ENCODE measurements around the gene SH3PXD2A. TPM values are rescaled to one million over a fixed set of nuclear protein-coding genes. Genes with fewer than 3 reads are reported as not detected.

Gene SH3PXD2A
- total and polyA plus RNA-seq, 9 of the 15 experiments (the other 6 are each of a cell fraction or from before 2014, with no cell fraction given): 0.41 to 9.3 (median 2.5) TPM

DNA sequence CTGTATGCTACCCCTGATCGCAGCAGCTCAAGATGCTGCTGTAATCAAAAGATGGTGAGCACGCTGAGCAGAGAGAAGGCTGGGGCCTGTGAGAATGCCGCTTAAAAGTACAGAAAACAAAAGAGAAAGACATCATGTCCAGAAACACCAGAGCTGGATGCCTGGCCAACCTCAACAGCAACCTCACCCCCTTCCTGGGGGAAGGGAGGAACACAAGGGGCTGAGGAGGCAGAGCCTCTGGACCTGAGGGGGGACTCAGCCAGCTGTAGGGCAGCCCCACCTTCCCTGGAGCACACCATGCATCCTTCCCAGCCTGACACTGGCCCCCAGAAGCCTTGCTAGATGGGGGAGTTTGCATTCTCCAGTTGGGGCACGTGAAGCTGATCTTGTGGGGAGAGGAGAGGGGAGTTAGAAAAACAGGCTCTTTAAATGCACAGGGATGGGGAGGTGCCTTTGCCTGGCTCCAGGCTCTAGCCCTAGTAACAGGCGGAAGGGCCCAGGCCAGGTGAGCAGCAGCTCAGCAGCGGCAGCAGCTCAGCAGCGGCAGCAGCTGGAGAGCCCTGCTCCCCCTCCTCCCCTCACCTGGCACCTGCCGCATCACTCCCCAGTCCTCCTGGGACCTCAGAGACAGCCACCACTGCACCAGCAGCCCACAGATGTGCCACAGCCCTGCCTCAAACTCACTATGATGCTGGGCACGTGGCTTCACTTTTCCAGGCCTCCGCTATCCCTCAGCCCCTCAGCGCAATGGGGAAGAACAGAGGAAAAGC is 205.5 kb downstream of the SH3PXD2A start:
- no peak overlapping the region for H3K9ac ChIP-seq (ENCODE audit: insufficient read depth in 1 of 2, low read depth in 2 of 2, low read length in 2 of 2)
- ChIA-PET POLR2A (no interaction called here), CTCF (ENCODE audit: low intra/inter-chr PET ratio) (no interaction called here)
- no peak overlapping the region for H2AFZ ChIP-seq (ENCODE audit: low read depth, low read length)
- no peaks in the 10 kb centered on the region; the same call in 2 of the 3 replicates for H3K79me2 ChIP-seq (ENCODE audit: control insufficient read depth, insufficient read depth, low read length)
- in situ Hi-C loops (cut with MboI) (no loop called here), intact Hi-C loops (cut with micrococcal nuclease) (no loop called here)
- TF ChIP-seq SIRT6 (IDR thresholded peaks at IDR 0.05; ENCODE audit: low read depth, low read length) (no peak), CAMTA2 (CRISPR knock-in tag; conservative IDR thresholded peaks at IDR 0.05) (no peak), POLR3G (IDR thresholded peaks at IDR 0.05; ENCODE audit: extremely low read depth, insufficient read length, insufficient replicate concordance) (no peak), FOXJ2 (tag; IDR thresholded peaks at IDR 0.05) (no peak), KAT2B (IDR thresholded peaks at IDR 0.05; ENCODE audit: low read depth, low read length) (no peak)
- TF ChIP-seq, protein P1, sequence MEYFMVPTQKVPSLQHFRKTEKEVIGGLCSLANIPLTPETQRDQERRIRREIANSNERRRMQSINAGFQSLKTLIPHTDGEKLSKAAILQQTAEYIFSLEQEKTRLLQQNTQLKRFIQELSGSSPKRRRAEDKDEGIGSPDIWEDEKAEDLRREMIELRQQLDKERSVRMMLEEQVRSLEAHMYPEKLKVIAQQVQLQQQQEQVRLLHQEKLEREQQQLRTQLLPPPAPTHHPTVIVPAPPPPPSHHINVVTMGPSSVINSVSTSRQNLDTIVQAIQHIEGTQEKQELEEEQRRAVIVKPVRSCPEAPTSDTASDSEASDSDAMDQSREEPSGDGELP (CRISPR knock-in tag; IDR thresholded peaks at IDR 0.05; ENCODE audit: borderline replicate concordance): no peak
- DNase-seq (ENCODE audit: extremely low read depth in 1 of 4, low spot score in 3 of 4) (no peak), FAIRE-seq (no peak), ATAC-seq (no peak)
- no peak overlapping the region for H3K4me2 ChIP-seq (ENCODE audit: insufficient read depth, low read length)
- peaks cover 0 to 14% of the 10 kb centered on the region in 2 experiments; a peak in 3 of 5 replicates for H3K4me1 ChIP-seq (replicated peaks in 1 of 2; ENCODE audit: control insufficient read depth in 2 of 2, insufficient read depth in 2 of 2, low read length in 2 of 2)
- WGBS (ENCODE audit: insufficient coverage, low coverage, missing lambda C conversion rate): 63% methylated on average over 6 of the region's 11 CpGs
- no peaks in the 10 kb centered on the region for H3K9me1 ChIP-seq (ENCODE audit: control insufficient read depth, insufficient read depth, low read length)
- BruUV-seq (replicated peaks): no TSS peak
- H3K9me3 ChIP-seq (replicated peaks; ENCODE audit: control insufficient read depth, insufficient read depth, low read depth, low read length): no peaks in the 10 kb centered on the region
- H3K27me3 ChIP-seq (ENCODE audit: control insufficient read depth in 2 of 2, insufficient read depth in 2 of 2, low read length in 2 of 2): no peaks in the 10 kb centered on the region
- no peak overlapping the region for H3K4me3 ChIP-seq
- no peak overlapping the region for H3K27ac ChIP-seq (ENCODE audit: extremely low read depth, low read depth, low read length)
- H4K20me1 ChIP-seq (replicated peaks; ENCODE audit: control insufficient read depth, insufficient read depth, low read length): no peaks in the 10 kb centered on the region; the same call in 1 of the 2 replicates
- 0 out of 3 replicates have a peak, but pooled peaks cover 3% of the 10 kb centered on the region for H3K36me3 ChIP-seq (ENCODE audit: control insufficient read depth, insufficient read depth, low read length)

All from K562 (cell line).